HepG2 (cell line): ENCODE measurements around the gene MAN1C1. TPM values are rescaled to one million over a fixed set of nuclear protein-coding genes. Genes with fewer than 3 reads are reported as not detected.

Source experiments
- GATAD2A ChIP-seq: IDR thresholded peaks from 2 replicates; pipeline ENCODE4 v1.6.1; 2016
- HIVEP1 ChIP-seq: sonication (generic); formaldehyde crosslinking; IDR thresholded peaks from 2 replicates; pipeline ENCODE4 v1.4.0; 2020; ENCODE audit warnings: mild to moderate bottlenecking, missing genetic modification reagents
- RBM39 ChIP-seq: fragments of 200-400 bp; formaldehyde crosslinking; IDR thresholded peaks from one replicate; pipeline ENCODE4 v1.6.1; 2018; ENCODE audit warnings: antibody characterized with exemption, mild to moderate bottlenecking, low read depth, low read length; ENCODE audit not compliant: poor library complexity, severe bottlenecking
- SIN3B ChIP-seq: fragments of 150-350 bp; IDR thresholded peaks from 2 replicates; pipeline ENCODE4 v1.6.1; 2014; ENCODE audit warnings: low read length
- ZEB1 ChIP-seq: IDR thresholded peaks from 2 replicates; pipeline ENCODE4 v1.6.1; 2012; ENCODE audit warnings: mild to moderate bottlenecking, low read depth, inconsistent platforms; ENCODE audit not compliant: insufficient replicate concordance
- ZFP90 ChIP-seq: sonication (generic); formaldehyde crosslinking; IDR thresholded peaks from 2 replicates; pipeline ENCODE4 v1.8.0; 2022; ENCODE audit warnings: missing genetic modification reagents, mild to moderate bottlenecking, inconsistent platforms, borderline replicate concordance
- ZNF280D ChIP-seq: sonication (generic); formaldehyde crosslinking; IDR thresholded peaks from 2 replicates; pipeline ENCODE4 v1.5.1; 2020; ENCODE audit warnings: mild to moderate bottlenecking, missing genetic modification reagents
- ZXDC ChIP-seq: sonication (generic); formaldehyde crosslinking; IDR thresholded peaks from 2 replicates; pipeline ENCODE4 v1.5.0; 2020; ENCODE audit warnings: mild to moderate bottlenecking, missing genetic modification reagents
- polyA plus RNA-seq, 8 experiments: library from polyadenylated mRNA; depleted of rRNA in 3 of 8; stranded (reverse) in 7 of 8; unstranded in 1 of 8; fragments of >200 nt; fragmentation: Illumina TruSeq in 4 of 8; extraction: Trizol in 4 of 8; gene quantifications; 2 replicates each; pipeline versions ENCODE4 v1.2.1 to v1.2.3, GENCODE V29; 2011 to 2016; ENCODE audit warnings: low read depth in 4 of 8, missing spikeins in 1 of 8, mixed read lengths in 1 of 8; ENCODE audit not compliant: insufficient read depth in 1 of 8
- total RNA-seq, 5 experiments: library from RNA; depleted of rRNA; stranded (reverse); fragments of >200 nt; fragmentation: Illumina TruSeq; extraction: Trizol; gene quantifications; 2 replicates each; pipeline ENCODE4 v1.2.3, GENCODE V29; 2016; ENCODE audit warnings: low read depth in 1 of 5
- TF ChIP-seq, protein P1 (sequence below): sonication (generic); formaldehyde crosslinking; IDR thresholded peaks from 2 replicates; pipeline ENCODE4 v1.9.0; 2022; ENCODE audit warnings: missing genetic modification reagents, mild to moderate bottlenecking, borderline replicate concordance
- TF ChIP-seq, protein P2 (sequence below): sonication (generic); formaldehyde crosslinking; IDR thresholded peaks from 2 replicates; pipeline ENCODE4 v1.5.1; 2020; ENCODE audit warnings: mild to moderate bottlenecking, missing genetic modification reagents, borderline replicate concordance

Gene MAN1C1
- total and polyA plus RNA-seq, 2 of the 13 experiments (the other 11 are each of a cell fraction or from before 2014, with no cell fraction given), result 0.18 to 0.49 TPM

- TF ChIP-seq, protein P1, sequence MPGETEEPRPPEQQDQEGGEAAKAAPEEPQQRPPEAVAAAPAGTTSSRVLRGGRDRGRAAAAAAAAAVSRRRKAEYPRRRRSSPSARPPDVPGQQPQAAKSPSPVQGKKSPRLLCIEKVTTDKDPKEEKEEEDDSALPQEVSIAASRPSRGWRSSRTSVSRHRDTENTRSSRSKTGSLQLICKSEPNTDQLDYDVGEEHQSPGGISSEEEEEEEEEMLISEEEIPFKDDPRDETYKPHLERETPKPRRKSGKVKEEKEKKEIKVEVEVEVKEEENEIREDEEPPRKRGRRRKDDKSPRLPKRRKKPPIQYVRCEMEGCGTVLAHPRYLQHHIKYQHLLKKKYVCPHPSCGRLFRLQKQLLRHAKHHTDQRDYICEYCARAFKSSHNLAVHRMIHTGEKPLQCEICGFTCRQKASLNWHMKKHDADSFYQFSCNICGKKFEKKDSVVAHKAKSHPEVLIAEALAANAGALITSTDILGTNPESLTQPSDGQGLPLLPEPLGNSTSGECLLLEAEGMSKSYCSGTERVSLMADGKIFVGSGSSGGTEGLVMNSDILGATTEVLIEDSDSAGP (CRISPR knock-in tag), result no peak
- TF ChIP-seq ZNF280D (CRISPR knock-in tag) (no peak), HIVEP1 (CRISPR knock-in tag) (no peak), GATAD2A (CRISPR knock-in tag) (no peak), ZXDC (CRISPR knock-in tag) (no peak), ZEB1 (no peak), SIN3B (no peak), ZFP90 (CRISPR knock-in tag) (peak; percentile 29; the same call in 1 of the 2 replicates), RBM39 (no peak)
- TF ChIP-seq, protein P2, sequence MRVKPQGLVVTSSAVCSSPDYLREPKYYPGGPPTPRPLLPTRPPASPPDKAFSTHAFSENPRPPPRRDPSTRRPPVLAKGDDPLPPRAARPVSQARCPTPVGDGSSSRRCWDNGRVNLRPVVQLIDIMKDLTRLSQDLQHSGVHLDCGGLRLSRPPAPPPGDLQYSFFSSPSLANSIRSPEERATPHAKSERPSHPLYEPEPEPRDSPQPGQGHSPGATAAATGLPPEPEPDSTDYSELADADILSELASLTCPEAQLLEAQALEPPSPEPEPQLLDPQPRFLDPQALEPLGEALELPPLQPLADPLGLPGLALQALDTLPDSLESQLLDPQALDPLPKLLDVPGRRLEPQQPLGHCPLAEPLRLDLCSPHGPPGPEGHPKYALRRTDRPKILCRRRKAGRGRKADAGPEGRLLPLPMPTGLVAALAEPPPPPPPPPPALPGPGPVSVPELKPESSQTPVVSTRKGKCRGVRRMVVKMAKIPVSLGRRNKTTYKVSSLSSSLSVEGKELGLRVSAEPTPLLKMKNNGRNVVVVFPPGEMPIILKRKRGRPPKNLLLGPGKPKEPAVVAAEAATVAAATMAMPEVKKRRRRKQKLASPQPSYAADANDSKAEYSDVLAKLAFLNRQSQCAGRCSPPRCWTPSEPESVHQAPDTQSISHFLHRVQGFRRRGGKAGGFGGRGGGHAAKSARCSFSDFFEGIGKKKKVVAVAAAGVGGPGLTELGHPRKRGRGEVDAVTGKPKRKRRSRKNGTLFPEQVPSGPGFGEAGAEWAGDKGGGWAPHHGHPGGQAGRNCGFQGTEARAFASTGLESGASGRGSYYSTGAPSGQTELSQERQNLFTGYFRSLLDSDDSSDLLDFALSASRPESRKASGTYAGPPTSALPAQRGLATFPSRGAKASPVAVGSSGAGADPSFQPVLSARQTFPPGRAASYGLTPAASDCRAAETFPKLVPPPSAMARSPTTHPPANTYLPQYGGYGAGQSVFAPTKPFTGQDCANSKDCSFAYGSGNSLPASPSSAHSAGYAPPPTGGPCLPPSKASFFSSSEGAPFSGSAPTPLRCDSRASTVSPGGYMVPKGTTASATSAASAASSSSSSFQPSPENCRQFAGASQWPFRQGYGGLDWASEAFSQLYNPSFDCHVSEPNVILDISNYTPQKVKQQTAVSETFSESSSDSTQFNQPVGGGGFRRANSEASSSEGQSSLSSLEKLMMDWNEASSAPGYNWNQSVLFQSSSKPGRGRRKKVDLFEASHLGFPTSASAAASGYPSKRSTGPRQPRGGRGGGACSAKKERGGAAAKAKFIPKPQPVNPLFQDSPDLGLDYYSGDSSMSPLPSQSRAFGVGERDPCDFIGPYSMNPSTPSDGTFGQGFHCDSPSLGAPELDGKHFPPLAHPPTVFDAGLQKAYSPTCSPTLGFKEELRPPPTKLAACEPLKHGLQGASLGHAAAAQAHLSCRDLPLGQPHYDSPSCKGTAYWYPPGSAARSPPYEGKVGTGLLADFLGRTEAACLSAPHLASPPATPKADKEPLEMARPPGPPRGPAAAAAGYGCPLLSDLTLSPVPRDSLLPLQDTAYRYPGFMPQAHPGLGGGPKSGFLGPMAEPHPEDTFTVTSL (CRISPR knock-in tag), result no peak
Measured at GRCh38 chr1:25792115-25792514, 175.5 kb downstream of the MAN1C1 start (continued).
